ENCODE data around the gene KRT6C. TPM values are rescaled to one million over a fixed set of nuclear protein-coding genes. Genes with fewer than 3 reads are reported as not detected.

The KRT6C gene
- polyA plus RNA-seq, 1 of the 3 experiments (the other 2 are of a cell fraction), result not detected

DNA sequence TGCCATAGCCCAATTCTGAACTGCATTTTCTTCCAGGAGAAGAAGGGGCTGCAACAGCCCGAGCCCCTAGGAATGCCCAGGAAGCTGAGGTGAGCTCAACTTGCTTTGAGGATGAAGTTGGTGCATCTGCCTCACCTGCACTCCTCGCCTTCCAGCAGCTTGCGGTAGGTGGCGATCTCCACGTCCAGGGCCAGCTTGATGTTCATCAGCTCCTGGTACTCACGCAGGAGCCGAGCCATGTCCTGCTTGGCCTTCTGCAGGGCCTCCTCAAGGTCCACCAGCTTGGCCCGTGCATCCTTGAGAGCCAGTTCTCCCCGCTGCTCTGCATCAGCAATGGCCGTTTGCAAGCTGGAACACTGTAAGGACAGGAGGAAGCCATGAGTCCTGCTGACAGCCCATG is 45.5 kb downstream of the KRT6C start (continued):
- TF ChIP-seq, protein P1, sequence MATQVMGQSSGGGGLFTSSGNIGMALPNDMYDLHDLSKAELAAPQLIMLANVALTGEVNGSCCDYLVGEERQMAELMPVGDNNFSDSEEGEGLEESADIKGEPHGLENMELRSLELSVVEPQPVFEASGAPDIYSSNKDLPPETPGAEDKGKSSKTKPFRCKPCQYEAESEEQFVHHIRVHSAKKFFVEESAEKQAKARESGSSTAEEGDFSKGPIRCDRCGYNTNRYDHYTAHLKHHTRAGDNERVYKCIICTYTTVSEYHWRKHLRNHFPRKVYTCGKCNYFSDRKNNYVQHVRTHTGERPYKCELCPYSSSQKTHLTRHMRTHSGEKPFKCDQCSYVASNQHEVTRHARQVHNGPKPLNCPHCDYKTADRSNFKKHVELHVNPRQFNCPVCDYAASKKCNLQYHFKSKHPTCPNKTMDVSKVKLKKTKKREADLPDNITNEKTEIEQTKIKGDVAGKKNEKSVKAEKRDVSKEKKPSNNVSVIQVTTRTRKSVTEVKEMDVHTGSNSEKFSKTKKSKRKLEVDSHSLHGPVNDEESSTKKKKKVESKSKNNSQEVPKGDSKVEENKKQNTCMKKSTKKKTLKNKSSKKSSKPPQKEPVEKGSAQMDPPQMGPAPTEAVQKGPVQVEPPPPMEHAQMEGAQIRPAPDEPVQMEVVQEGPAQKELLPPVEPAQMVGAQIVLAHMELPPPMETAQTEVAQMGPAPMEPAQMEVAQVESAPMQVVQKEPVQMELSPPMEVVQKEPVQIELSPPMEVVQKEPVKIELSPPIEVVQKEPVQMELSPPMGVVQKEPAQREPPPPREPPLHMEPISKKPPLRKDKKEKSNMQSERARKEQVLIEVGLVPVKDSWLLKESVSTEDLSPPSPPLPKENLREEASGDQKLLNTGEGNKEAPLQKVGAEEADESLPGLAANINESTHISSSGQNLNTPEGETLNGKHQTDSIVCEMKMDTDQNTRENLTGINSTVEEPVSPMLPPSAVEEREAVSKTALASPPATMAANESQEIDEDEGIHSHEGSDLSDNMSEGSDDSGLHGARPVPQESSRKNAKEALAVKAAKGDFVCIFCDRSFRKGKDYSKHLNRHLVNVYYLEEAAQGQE (IDR thresholded peaks at IDR 0.05; ENCODE audit: low read depth, low read length), result no peak
- TF ChIP-seq, protein P2, sequence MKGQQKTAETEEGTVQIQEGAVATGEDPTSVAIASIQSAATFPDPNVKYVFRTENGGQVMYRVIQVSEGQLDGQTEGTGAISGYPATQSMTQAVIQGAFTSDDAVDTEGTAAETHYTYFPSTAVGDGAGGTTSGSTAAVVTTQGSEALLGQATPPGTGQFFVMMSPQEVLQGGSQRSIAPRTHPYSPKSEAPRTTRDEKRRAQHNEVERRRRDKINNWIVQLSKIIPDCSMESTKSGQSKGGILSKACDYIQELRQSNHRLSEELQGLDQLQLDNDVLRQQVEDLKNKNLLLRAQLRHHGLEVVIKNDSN (IDR thresholded peaks at IDR 0.05; ENCODE audit: borderline replicate concordance, low read depth), result no peak
- no peak for TF ChIP-seq JUND (IDR thresholded peaks at IDR 0.05)
- TF ChIP-seq NRF1 (IDR thresholded peaks at IDR 0.05; ENCODE audit: low read depth, low read length), result no peak

DNA sequence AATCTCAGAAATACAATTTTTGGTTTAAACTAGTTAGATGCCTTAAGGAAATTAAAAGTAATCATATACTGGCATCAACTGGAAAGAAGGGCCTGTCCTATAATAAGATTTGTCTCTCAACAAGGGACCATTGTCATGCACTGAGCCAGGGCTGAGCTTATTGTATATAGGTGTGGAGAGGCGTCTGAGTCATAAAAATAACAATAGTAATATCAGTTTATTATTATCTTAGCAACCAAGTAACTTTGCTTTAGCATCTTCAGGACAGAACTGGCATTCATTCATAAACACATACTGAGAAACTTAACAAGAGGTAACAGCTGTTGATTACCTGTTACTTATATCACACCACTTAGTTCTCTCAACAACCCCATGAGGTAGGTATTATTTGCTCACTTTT is 46.5 kb downstream of the KRT6C start:
- Histone ChIP-seq H3K27me3 (ENCODE audit: insufficient read depth) (peaks cover 52% of the 10 kb centered on the region; the same call in 1 of the 2 replicates), H3K9me3 (no peaks in the 10 kb centered on the region), H4K20me1 (ENCODE audit: insufficient read depth) (no peaks in the 10 kb centered on the region), H3K27ac (ENCODE audit: low read depth in 2 of 2, low read length in 1 of 2) (no peak overlapping the region), H3K9ac (no peak overlapping the region), H2AFZ (ENCODE audit: low read depth) (no peak overlapping the region), H3K4me2 (no peak overlapping the region), H3K79me2 (ENCODE audit: insufficient read depth) (no peaks in the 10 kb centered on the region), H3K36me3 (replicated peaks in 1 of 2; ENCODE audit: control insufficient read depth in 1 of 2, insufficient read depth in 2 of 2, low read length in 1 of 2) (no peaks in the 10 kb centered on the region), H3K9me2 (no peaks in the 10 kb centered on the region), H3F3A (replicated peaks; ENCODE audit: insufficient read depth) (no peaks in the 10 kb centered on the region), H3K4me1 (ENCODE audit: control insufficient read depth in 1 of 2, insufficient read depth in 2 of 2, low read depth in 1 of 2, low read length in 1 of 2) (no peaks in the 10 kb centered on the region), H3K4me3 (ENCODE audit: low read depth in 2 of 2, low read length in 1 of 2) (no peak overlapping the region)
- POLR2A ChIA-PET, result no interaction called here
- 13% methylated on average over 1 of the region's 1 CpG for WGBS (ENCODE audit: low lambda C conversion rate)
- TF ChIP-seq TEAD4 (IDR thresholded peaks at IDR 0.05; ENCODE audit: borderline replicate concordance, insufficient read depth), result no peak
- no peak for TF ChIP-seq NFIC (IDR thresholded peaks at IDR 0.05; ENCODE audit: borderline replicate concordance)
- TF ChIP-seq TCF12 (IDR thresholded peaks at IDR 0.05), result no peak
- TF ChIP-seq, protein P3, sequence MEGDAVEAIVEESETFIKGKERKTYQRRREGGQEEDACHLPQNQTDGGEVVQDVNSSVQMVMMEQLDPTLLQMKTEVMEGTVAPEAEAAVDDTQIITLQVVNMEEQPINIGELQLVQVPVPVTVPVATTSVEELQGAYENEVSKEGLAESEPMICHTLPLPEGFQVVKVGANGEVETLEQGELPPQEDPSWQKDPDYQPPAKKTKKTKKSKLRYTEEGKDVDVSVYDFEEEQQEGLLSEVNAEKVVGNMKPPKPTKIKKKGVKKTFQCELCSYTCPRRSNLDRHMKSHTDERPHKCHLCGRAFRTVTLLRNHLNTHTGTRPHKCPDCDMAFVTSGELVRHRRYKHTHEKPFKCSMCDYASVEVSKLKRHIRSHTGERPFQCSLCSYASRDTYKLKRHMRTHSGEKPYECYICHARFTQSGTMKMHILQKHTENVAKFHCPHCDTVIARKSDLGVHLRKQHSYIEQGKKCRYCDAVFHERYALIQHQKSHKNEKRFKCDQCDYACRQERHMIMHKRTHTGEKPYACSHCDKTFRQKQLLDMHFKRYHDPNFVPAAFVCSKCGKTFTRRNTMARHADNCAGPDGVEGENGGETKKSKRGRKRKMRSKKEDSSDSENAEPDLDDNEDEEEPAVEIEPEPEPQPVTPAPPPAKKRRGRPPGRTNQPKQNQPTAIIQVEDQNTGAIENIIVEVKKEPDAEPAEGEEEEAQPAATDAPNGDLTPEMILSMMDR (IDR thresholded peaks at IDR 0.05), result no peak
- no peak for TF ChIP-seq FOSL2 (IDR thresholded peaks at IDR 0.05; ENCODE audit: borderline replicate concordance, low read depth)
- TF ChIP-seq CHD2 (IDR thresholded peaks at IDR 0.05; ENCODE audit: low read length, partially characterized antibody), result no peak
- TF ChIP-seq EZH2phosphoT487 (IDR thresholded peaks at IDR 0.05; ENCODE audit: borderline replicate concordance, low read depth), result no peak
- DNase-seq, result no peak
- CTCF ChIA-PET, result interaction anchor here (0.6 to 1.4 kb wide), 5 partner anchors 12 to 554 kb away, joined by 3 read pairs; no protein-coding TSS in a partner anchor
